Breast epithelium (tissue), 3 donors: ENCODE measurements around the gene MINDY4.

ENCODE experiments used
- CTCF ChIP-seq, 3 donors: fragments of 450-650 bp; IDR thresholded peaks; one replicate each; pipeline ENCODE4 v1.5.1; 2016 to 2017; ENCODE audit warnings: antibody characterized with exemption in 3 of 3, mild to moderate bottlenecking in 3 of 3, moderate library complexity in 3 of 3
- POLR2A ChIP-seq: fragments of 450-650 bp; IDR thresholded peaks from one replicate; pipeline ENCODE4 v1.6.1; 2016; ENCODE audit warnings: antibody characterized with exemption, mild to moderate bottlenecking, moderate library complexity
- POLR2AphosphoS5 ChIP-seq, 3 donors: sonication (generic); formaldehyde crosslinking; IDR thresholded peaks; one replicate each; pipeline ENCODE4 v1.6.1; 2017; ENCODE audit warnings: antibody characterized with exemption in 3 of 3

- TF ChIP-seq CTCF (IDR thresholded peaks at IDR 0.05) (no peak), POLR2AphosphoS5 (IDR thresholded peaks at IDR 0.05) (no peak), POLR2A (no peak)
These were observed 102.4 kb downstream of the MINDY4 start for GRCh38 chr7:30873656-30874055.
